Transverse colon (tissue), 4 donors: ENCODE data around the gene SPOCK3. TPM values are rescaled to one million over a fixed set of nuclear protein-coding genes. Genes with fewer than 3 reads are reported as not detected.

Source experiments
- DNase-seq: peaks from one replicate; pipeline ENCODE4 v3.0.0-alpha.2; 2019
- H3K27ac ChIP-seq, 4 donors: fragments of 200-600 bp; sonication (generic); 2 replicates each; pipeline ENCODE4 v1.5.1; 2016 to 2018; ENCODE audit warnings: inconsistent platforms in 4 of 4
- H3K27me3 ChIP-seq: fragments of 200-600 bp; sonication (generic); 2 replicates; pipeline ENCODE4 v1.5.1; 2017; ENCODE audit warnings: inconsistent platforms
- H3K36me3 ChIP-seq, 4 donors: fragments of 200-600 bp; sonication (generic); 2 replicates each; pipeline ENCODE4 v1.5.1; 2017 to 2019; ENCODE audit warnings: inconsistent platforms in 4 of 4
- H3K4me1 ChIP-seq, 4 donors: fragments of 200-600 bp; sonication (generic); 2 replicates each; pipeline ENCODE4 v1.5.1; 2017 to 2020; ENCODE audit warnings: inconsistent platforms in 4 of 4
- H3K4me3 ChIP-seq, 4 donors: fragments of 200-600 bp; sonication (generic); 1 replicate in 1 of 4; 2 replicates in 3 of 4; pipeline versions ENCODE4 v1.5.1 to v1.6.1; 2017 to 2019; ENCODE audit warnings: inconsistent platforms in 4 of 4
- H3K9me3 ChIP-seq, 2 donors: fragments of 200-600 bp; sonication (generic); 2 replicates each; pipeline ENCODE4 v1.5.1; 2017 to 2019; ENCODE audit warnings: inconsistent platforms in 2 of 2
- EP300 ChIP-seq: sonication (generic); formaldehyde crosslinking; IDR thresholded peaks from one replicate; pipeline ENCODE4 v1.6.1; 2017; ENCODE audit warnings: antibody characterized with exemption, low read depth
- POLR2A ChIP-seq: fragments of 450-650 bp; IDR thresholded peaks from one replicate; pipeline ENCODE4 v1.6.1; 2016; ENCODE audit warnings: antibody characterized with exemption, mild to moderate bottlenecking, moderate library complexity
- POLR2AphosphoS5 ChIP-seq, 3 donors: sonication (generic); formaldehyde crosslinking; IDR thresholded peaks; one replicate each; pipeline ENCODE4 v1.6.1; 2016; ENCODE audit warnings: antibody characterized with exemption in 3 of 3
- WGBS, 2 donors: methylation state at CpG; one replicate each; pipeline ENCODE4 v1.1.5; 2018; ENCODE audit warnings: low coverage in 1 of 2; 5-methylcytosine and 5-hydroxymethylcytosine counted together
- in situ Hi-C, 4 donors: fragments of 200-750 bp; cut with MboI; loops; one replicate each; pipeline versions ENCODE4 v1.15.0 to v1.15.1; 2017; ENCODE audit warnings: low sequenced_read_pairs in 3 of 4, low pct_ligation_motif_present in 1 of 4, low pct_unique_long_range_greater_than_20kb in 1 of 4
- intact Hi-C: fragments of 100-400 bp; cut with DNase I; formaldehyde crosslinking; loops from one replicate; pipeline ENCODE4 v1.15.1; 2023; ENCODE audit warnings: low total_unique reads
- total RNA-seq, 4 donors: library from RNA; depleted of rRNA; stranded (reverse); fragments of >200 nt; gene quantifications; one replicate each; pipeline ENCODE4 v1.1.0, GENCODE V29; 2016
- TF ChIP-seq, protein P1 (sequence below), 5 experiments: fragments of 200-600 bp in 3 of 5; fragments of 450-650 bp in 2 of 5; sonication (generic) in 3 of 5; IDR thresholded peaks; 1 replicate in 2 of 5; 2 replicates in 3 of 5; pipeline ENCODE4 v1.5.1; 2016 to 2017; ENCODE audit warnings: antibody characterized with exemption in 5 of 5, inconsistent platforms in 3 of 5, mild to moderate bottlenecking in 2 of 5, moderate library complexity in 1 of 5

SPOCK3 gene
- total RNA-seq, 4 donors from 2014 or later = 0.27 to 0.64 TPM; not detected in 2

- H3K9me3 ChIP-seq = no peaks in the 10 kb centered on the region
- no peak overlapping the region for H3K4me3 ChIP-seq
- WGBS, 2 donors = 51 to 67% methylated on average over 4 of the region's 4 CpGs
- no peak overlapping the region for H3K27ac ChIP-seq
- TF ChIP-seq, protein P1, sequence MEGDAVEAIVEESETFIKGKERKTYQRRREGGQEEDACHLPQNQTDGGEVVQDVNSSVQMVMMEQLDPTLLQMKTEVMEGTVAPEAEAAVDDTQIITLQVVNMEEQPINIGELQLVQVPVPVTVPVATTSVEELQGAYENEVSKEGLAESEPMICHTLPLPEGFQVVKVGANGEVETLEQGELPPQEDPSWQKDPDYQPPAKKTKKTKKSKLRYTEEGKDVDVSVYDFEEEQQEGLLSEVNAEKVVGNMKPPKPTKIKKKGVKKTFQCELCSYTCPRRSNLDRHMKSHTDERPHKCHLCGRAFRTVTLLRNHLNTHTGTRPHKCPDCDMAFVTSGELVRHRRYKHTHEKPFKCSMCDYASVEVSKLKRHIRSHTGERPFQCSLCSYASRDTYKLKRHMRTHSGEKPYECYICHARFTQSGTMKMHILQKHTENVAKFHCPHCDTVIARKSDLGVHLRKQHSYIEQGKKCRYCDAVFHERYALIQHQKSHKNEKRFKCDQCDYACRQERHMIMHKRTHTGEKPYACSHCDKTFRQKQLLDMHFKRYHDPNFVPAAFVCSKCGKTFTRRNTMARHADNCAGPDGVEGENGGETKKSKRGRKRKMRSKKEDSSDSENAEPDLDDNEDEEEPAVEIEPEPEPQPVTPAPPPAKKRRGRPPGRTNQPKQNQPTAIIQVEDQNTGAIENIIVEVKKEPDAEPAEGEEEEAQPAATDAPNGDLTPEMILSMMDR (IDR thresholded peaks at IDR 0.05) = no peak
- TF ChIP-seq POLR2A (no peak), POLR2AphosphoS5 (IDR thresholded peaks at IDR 0.05) (no peak), EP300 (no peak)
- H3K4me1 ChIP-seq = no peaks in the 10 kb centered on the region
- in situ Hi-C loops (no loop called here), intact Hi-C loops (no loop called here)
- no peaks in the 10 kb centered on the region for H3K36me3 ChIP-seq
- H3K27me3 ChIP-seq = no peaks in the 10 kb centered on the region
- DNase-seq = no peak
Measured at GRCh38 chr4:166802346-166802745, 431.9 kb downstream of the SPOCK3 start.

DNA sequence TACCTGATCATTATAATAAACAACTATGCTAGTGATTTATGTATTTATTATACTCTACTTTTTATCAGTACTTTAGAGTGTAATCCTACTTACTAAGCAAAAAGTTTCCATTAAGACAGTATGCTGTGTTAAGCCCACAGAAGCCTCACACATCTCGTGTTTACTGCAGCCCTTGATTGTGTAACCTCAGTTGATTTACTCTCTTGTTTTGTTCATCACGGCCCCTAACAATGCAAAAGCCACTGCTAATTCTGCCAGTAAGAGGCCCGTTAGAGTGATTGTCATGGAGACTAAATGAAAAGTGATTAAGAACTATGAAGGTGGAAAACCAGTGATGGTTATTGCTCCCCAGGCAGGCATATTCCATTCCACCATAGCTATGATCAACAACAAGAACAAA is 436.2 kb downstream of the SPOCK3 start:
- intact Hi-C loops = no loop called here
- H3K27me3 ChIP-seq = no peaks in the 10 kb centered on the region
- no peaks in the 10 kb centered on the region for H3K9me3 ChIP-seq
- in situ Hi-C loops = no loop called here
- 51 to 57% methylated on average over 3 of the region's 3 CpGs for WGBS, 2 donors
- H3K36me3 ChIP-seq = no peaks in the 10 kb centered on the region
- H3K4me1 ChIP-seq = no peaks in the 10 kb centered on the region
- H3K4me3 ChIP-seq = no peak overlapping the region
- TF ChIP-seq, protein P1 (IDR thresholded peaks at IDR 0.05) = no peak
- TF ChIP-seq EP300 = no peak
- no peak for TF ChIP-seq POLR2A
- TF ChIP-seq POLR2AphosphoS5 (IDR thresholded peaks at IDR 0.05) = no peak
- no peak overlapping the region for H3K27ac ChIP-seq
- no peak for DNase-seq

- no peaks in the 10 kb centered on the region for H3K36me3 ChIP-seq
Measured at GRCh38 chr4:166777760-166778159, 456.5 kb downstream of the SPOCK3 start.

DNA sequence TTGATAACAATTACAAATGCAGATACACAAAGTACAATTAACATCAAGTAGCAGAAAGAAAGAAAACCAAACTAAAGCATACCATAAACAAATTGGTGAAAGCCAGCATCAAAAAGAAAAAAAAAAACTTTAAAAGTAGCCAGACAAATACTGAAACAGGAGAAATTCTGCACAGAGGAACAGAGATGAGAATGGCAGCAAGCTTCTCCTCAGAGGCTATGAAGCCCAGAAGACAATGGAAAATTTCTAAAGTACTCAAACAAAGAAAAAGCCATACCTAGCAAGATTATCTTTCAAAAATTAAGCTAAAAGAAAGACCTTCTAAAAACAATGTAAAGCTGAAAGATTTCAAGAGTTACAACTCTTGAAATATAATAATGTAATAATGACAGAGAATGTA is 471.3 kb downstream of the SPOCK3 start:
- Histone ChIP-seq H3K9me3 (no peaks in the 10 kb centered on the region), H3K27me3 (no peaks in the 10 kb centered on the region), H3K4me3 (no peak overlapping the region), H3K4me1 (no peaks in the 10 kb centered on the region), H3K27ac (no peak overlapping the region), H3K36me3 (no peaks in the 10 kb centered on the region)
- DNase-seq = no peak
- in situ Hi-C loops = no loop called here
- no peak for TF ChIP-seq EP300
- TF ChIP-seq, protein P1 (IDR thresholded peaks at IDR 0.05) = no peak
- no peak for TF ChIP-seq POLR2AphosphoS5 (IDR thresholded peaks at IDR 0.05)
- no peak for TF ChIP-seq POLR2A
- intact Hi-C loops = no loop called here

More at GRCh38 chr4:166777760-166778159, 456.5 kb downstream of the SPOCK3 start:
- Histone ChIP-seq H3K4me3 (no peak overlapping the region), H3K27me3 (no peaks in the 10 kb centered on the region), H3K9me3 (no peaks in the 10 kb centered on the region), H3K4me1 (no peaks in the 10 kb centered on the region), H3K27ac (no peak overlapping the region)
- TF ChIP-seq POLR2A (no peak), POLR2AphosphoS5 (IDR thresholded peaks at IDR 0.05) (no peak), EP300 (no peak)
- TF ChIP-seq, protein P1 (IDR thresholded peaks at IDR 0.05) = no peak
- intact Hi-C loops = no loop called here
- DNase-seq = no peak
- in situ Hi-C loops = no loop called here
